Vagina (tissue), 2 donors: Measurements from ENCODE around the gene ATP2C2. TPM values are rescaled to one million over a fixed set of nuclear protein-coding genes. Genes with fewer than 3 reads are reported as not detected.

ENCODE experiments used
- DNase-seq, 2 donors: peaks; one replicate each; pipeline ENCODE4 v3.0.0-alpha.2; 2017; ENCODE audit errors: extremely low spot score in 2 of 2
- H3K27ac ChIP-seq: fragments of 200-600 bp; sonication (generic); one replicate; pipeline ENCODE4 v1.5.1; 2019
- H3K27me3 ChIP-seq: fragments of 200-600 bp; sonication (generic); one replicate; pipeline ENCODE4 v1.5.1; 2019
- H3K36me3 ChIP-seq, 2 donors: fragments of 200-600 bp; sonication (generic); one replicate each; pipeline ENCODE4 v1.5.1; 2017 to 2019
- H3K4me1 ChIP-seq: fragments of 200-600 bp; sonication (generic); one replicate; pipeline ENCODE4 v1.5.1; 2019
- H3K4me3 ChIP-seq, 2 donors: fragments of 200-600 bp; sonication (generic); 1 replicate in 1 of 2; 2 replicates in 1 of 2; pipeline ENCODE4 v1.5.1; 2016 to 2019
- H3K9me3 ChIP-seq: fragments of 200-600 bp; sonication (generic); one replicate; pipeline ENCODE4 v1.5.1; 2019
- POLR2A ChIP-seq, 2 donors: fragments of 450-650 bp; IDR thresholded peaks; one replicate each; pipeline ENCODE4 v1.6.1; 2017; ENCODE audit warnings: antibody characterized with exemption in 2 of 2, mild to moderate bottlenecking in 2 of 2, moderate library complexity in 2 of 2
- POLR2AphosphoS5 ChIP-seq, 2 donors: sonication (generic); formaldehyde crosslinking; IDR thresholded peaks; one replicate each; pipeline ENCODE4 v1.9.0; 2017; ENCODE audit warnings: antibody characterized with exemption in 2 of 2, mild to moderate bottlenecking in 2 of 2, low read depth in 1 of 2; ENCODE audit not compliant: insufficient read depth in 1 of 2
- intact Hi-C: fragments of 100-400 bp; cut with DNase I; formaldehyde crosslinking; loops from one replicate; pipeline ENCODE4 v1.15.1; 2023
- total RNA-seq: library from RNA; depleted of rRNA; stranded (reverse); fragments of >200 nt; gene quantifications from one replicate; pipeline ENCODE4 v1.2.3, GENCODE V29; 2016
- TF ChIP-seq, protein P1 (sequence below), 3 experiments: fragments of 450-650 bp in 2 of 3; fragments of 200-600 bp in 1 of 3; sonication (generic) in 1 of 3; IDR thresholded peaks; one replicate each; pipeline ENCODE4 v1.5.1; 2017 to 2019; ENCODE audit warnings: antibody characterized with exemption in 3 of 3, mild to moderate bottlenecking in 2 of 3, moderate library complexity in 2 of 3

ATP2C2 gene
- total RNA-seq, 1 donor from 2014 or later, result 35.1 TPM

DNA sequence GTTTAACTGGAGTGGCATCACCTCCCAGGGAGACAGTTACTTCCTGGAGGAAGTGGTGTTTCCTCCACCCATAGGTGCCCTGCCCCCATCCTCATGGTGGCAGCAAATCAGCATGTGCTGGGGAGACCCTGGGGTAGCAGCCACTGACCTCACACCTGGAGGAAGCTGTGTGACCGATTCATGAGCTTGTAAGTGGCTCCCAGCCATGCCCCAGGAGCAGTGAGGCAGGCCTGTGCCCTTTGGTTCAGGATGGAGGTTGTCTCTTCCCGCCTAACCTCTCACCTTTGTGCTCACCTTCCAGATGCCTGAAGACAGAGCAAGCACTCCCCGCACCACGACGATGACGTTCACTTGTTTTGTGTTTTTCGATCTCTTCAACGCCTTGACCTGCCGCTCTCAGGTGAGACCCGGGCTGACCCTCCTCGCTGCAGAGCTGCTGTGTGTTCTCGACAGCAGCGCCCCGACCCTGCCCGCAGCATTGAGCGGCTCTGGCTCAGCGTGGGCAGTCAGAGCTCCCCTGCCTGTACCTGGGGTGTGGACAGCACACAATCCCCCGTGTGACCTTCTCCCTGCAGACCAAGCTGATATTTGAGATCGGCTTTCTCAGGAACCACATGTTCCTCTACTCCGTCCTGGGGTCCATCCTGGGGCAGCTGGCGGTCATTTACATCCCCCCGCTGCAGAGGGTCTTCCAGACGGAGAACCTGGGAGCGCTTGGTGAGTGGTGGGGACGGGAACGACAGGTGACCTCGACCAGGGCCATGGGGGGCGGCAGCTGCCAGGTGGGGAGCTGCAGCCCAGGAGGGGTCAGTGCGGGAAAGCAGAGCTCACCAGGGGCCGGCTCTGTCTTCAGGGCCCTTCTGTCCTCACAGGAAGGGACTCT lies 93.3 kb downstream of the ATP2C2 start:
- Histone ChIP-seq H3K9me3 (no peaks in the 10 kb centered on the region), H3K4me3 (no peak overlapping the region), H3K27me3 (no peaks in the 10 kb centered on the region), H3K36me3 (no peaks in the 10 kb centered on the region), H3K27ac (no peak overlapping the region), H3K4me1 (no peaks in the 10 kb centered on the region)
- TF ChIP-seq, protein P1, sequence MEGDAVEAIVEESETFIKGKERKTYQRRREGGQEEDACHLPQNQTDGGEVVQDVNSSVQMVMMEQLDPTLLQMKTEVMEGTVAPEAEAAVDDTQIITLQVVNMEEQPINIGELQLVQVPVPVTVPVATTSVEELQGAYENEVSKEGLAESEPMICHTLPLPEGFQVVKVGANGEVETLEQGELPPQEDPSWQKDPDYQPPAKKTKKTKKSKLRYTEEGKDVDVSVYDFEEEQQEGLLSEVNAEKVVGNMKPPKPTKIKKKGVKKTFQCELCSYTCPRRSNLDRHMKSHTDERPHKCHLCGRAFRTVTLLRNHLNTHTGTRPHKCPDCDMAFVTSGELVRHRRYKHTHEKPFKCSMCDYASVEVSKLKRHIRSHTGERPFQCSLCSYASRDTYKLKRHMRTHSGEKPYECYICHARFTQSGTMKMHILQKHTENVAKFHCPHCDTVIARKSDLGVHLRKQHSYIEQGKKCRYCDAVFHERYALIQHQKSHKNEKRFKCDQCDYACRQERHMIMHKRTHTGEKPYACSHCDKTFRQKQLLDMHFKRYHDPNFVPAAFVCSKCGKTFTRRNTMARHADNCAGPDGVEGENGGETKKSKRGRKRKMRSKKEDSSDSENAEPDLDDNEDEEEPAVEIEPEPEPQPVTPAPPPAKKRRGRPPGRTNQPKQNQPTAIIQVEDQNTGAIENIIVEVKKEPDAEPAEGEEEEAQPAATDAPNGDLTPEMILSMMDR (IDR thresholded peaks at IDR 0.05), result no peak
- TF ChIP-seq POLR2A (IDR thresholded peaks at IDR 0.05), result no peak
- TF ChIP-seq POLR2AphosphoS5 (IDR thresholded peaks at IDR 0.05; ENCODE audit: insufficient read depth in 1 of 2, low read depth in 1 of 2), result no peak
- intact Hi-C loops, result no loop called here
- DNase-seq, result no peak

DNA sequence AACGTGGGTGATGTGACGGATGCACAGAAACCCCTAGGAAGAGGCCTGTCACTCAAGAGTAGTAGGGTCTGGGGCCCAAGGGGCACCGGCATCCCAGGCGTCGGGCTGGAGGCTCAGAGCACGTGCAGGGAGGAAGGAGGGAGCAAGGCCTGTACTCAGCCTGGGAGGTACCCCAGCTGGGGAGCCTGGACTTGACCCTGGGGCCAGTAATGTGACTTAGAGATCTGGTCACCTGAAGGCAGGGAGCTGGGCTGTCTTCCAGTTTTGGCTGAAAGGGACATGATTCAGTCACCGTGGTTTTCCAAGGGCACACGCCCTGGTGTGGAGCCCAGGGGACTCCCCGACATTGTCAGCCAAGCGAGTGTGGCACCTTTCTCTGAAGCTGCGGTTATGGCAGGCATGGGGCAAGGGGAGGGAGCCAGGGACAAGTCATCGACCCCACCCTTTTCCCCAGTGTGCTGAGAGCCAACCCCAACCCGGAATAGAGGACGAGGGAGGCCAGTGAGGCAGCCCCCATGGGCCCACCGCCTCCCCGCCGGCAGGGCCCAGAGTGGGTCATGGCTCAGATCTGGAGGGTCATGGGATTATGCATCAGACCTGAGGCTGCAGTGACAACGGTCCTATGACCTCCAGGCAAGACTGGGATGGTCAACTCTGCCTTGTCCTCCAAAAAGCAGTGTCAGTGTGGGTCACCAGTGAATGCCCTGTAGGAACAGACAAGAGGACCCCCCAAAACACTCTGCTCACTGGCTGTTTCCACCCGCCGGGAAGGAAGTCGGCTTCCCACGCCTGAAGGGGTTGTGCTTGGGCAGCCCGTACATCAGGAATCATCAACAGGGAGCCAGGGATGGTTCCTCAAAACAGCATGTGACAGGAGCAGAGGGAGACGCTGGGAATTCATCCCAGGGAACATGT lies 94.2 kb downstream of the ATP2C2 start:
- DNase-seq, result no peak
- H3K4me1 ChIP-seq, result no peaks in the 10 kb centered on the region
- no peak for TF ChIP-seq POLR2AphosphoS5 (IDR thresholded peaks at IDR 0.05; ENCODE audit: insufficient read depth in 1 of 2, low read depth in 1 of 2)
- TF ChIP-seq POLR2A (IDR thresholded peaks at IDR 0.05), result no peak
- TF ChIP-seq, protein P1 (IDR thresholded peaks at IDR 0.05), result no peak
- peaks cover 0 to 6% of the 10 kb centered on the region in 2 donors for H3K36me3 ChIP-seq
- no peak overlapping the region for H3K4me3 ChIP-seq
- H3K9me3 ChIP-seq, result no peaks in the 10 kb centered on the region
- intact Hi-C loops, result no loop called here
- no peak overlapping the region for H3K27ac ChIP-seq
- H3K27me3 ChIP-seq, result no peaks in the 10 kb centered on the region

DNA sequence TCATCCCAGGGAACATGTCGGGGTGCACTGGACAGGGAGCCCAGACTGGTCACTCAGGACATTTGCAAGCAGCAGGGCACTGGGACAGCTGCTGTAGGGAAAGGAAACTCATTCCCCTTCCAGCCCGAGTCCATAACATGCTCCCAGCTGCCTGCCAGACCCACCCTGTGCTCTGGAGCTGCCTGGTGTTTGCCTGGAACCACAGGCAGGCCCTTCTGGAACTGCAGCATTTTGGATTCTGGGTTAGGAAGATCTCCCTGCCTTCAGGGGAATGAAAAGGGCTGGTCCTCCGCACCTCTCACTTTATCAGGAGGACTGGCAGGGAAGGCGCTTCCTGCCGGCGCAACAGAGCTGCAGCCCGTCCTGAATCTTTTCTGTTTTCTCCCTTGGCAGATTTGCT lies 94.9 kb downstream of the ATP2C2 start:
- TF ChIP-seq POLR2A (IDR thresholded peaks at IDR 0.05) (no peak), POLR2AphosphoS5 (IDR thresholded peaks at IDR 0.05; ENCODE audit: insufficient read depth in 1 of 2, low read depth in 1 of 2) (no peak)
- TF ChIP-seq, protein P1 (IDR thresholded peaks at IDR 0.05), result no peak
- H3K27ac ChIP-seq, result no peak overlapping the region
- peaks cover 0 to 11% of the 10 kb centered on the region in 2 donors for H3K36me3 ChIP-seq
- intact Hi-C loops, result no loop called here
- H3K4me1 ChIP-seq, result no peaks in the 10 kb centered on the region
- peak in 1 of 2 donors; percentile 29 for DNase-seq
- H3K4me3 ChIP-seq, result no peak overlapping the region
- no peaks in the 10 kb centered on the region for H3K9me3 ChIP-seq
- no peaks in the 10 kb centered on the region for H3K27me3 ChIP-seq

DNA sequence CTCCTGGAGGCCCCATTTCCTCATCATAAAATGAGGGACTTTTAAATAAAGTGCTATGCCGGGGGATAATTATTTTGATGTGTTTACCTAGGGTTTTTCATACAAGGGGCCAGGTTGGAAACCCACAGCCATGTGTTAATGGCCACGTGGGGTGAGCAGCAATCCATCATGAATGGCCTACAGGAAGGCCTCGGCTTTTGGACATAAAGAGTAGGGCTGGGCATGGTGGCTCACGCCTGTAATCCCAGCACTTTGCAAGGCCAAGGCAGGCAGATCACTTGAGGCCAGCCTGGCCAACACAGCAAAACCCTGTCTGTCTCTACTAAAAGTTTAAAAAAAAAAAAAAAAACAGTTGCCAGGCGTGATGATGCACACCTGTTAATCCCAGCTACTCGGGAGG lies 95.8 kb downstream of the ATP2C2 start:
- no peak for TF ChIP-seq POLR2AphosphoS5 (IDR thresholded peaks at IDR 0.05; ENCODE audit: insufficient read depth in 1 of 2, low read depth in 1 of 2)
- H3K36me3 ChIP-seq, result peaks cover 0 to 14% of the 10 kb centered on the region in 2 donors
- no peaks in the 10 kb centered on the region for H3K4me1 ChIP-seq
- H3K9me3 ChIP-seq, result no peaks in the 10 kb centered on the region
- H3K4me3 ChIP-seq, result no peak overlapping the region
- peak in 1 of 2 donors; percentile 28 for DNase-seq
- H3K27me3 ChIP-seq, result no peaks in the 10 kb centered on the region
- no peak overlapping the region for H3K27ac ChIP-seq
- intact Hi-C loops, result no loop called here

DNA sequence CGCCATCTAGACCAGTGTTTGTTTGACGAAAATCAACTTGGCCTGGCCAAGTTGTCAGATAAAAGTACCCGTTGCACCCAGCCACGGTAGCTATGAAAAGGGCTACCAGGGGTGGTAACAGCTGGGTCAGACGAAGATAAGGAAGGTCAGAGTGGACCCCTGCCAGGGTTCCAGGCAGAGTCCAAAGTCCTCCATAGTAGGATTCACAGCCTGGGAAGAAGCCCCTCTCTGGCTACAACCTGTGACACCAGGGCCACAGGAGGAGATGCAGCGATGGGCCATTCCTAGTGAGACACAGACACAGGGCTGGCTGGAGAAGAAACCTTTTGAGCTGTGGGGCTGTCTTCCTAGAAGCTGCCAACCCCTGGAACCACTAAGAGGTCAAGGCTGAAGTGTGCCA lies 96.8 kb downstream of the ATP2C2 start:
- Histone ChIP-seq H3K36me3 (peaks cover 0 to 14% of the 10 kb centered on the region in 2 donors), H3K4me1 (no peaks in the 10 kb centered on the region), H3K27ac (no peak overlapping the region), H3K27me3 (no peaks in the 10 kb centered on the region), H3K4me3 (no peak overlapping the region), H3K9me3 (no peaks in the 10 kb centered on the region)
- DNase-seq, result no peak
- TF ChIP-seq POLR2A (IDR thresholded peaks at IDR 0.05), result no peak
- TF ChIP-seq, protein P1 (IDR thresholded peaks at IDR 0.05), result no peak
- no peak for TF ChIP-seq POLR2AphosphoS5 (IDR thresholded peaks at IDR 0.05; ENCODE audit: insufficient read depth in 1 of 2, low read depth in 1 of 2)
- intact Hi-C loops, result no loop called here
